Loucy (cell line): Measurements from ENCODE around the gene GPR22.

ENCODE experiments used
- H2AFZ ChIP-seq: fragments of 200-600 bp; sonication (generic); 2 replicates; pipeline ENCODE4 v1.6.0; 2016; ENCODE audit warnings: antibody characterized with exemption, mild to moderate bottlenecking, low read length, moderate library complexity
- H3F3A ChIP-seq: fragments of 200-600 bp; 2 replicates; pipeline ENCODE4 v1.6.0; 2016; ENCODE audit warnings: antibody characterized with exemption, low read depth, mild to moderate bottlenecking
- H3K27me3 ChIP-seq: fragments of 200-600 bp; sonication (generic); 2 replicates; pipeline ENCODE4 v1.6.1; 2014; ENCODE audit warnings: low read length, mild to moderate bottlenecking; ENCODE audit not compliant: insufficient read depth, poor library complexity, severe bottlenecking
- H3K36me3 ChIP-seq: fragments of 200-600 bp; sonication (generic); 2 replicates; pipeline ENCODE4 v1.6.1; 2016; ENCODE audit warnings: low read length; ENCODE audit not compliant: insufficient read depth
- H3K4me1 ChIP-seq: fragments of 200-600 bp; sonication (generic); 2 replicates; pipeline ENCODE4 v1.5.1; 2014; ENCODE audit warnings: low read length, mild to moderate bottlenecking; ENCODE audit not compliant: insufficient read depth, poor library complexity, severe bottlenecking
- H3K4me2 ChIP-seq: fragments of 200-600 bp; sonication (generic); 2 replicates; pipeline ENCODE4 v1.6.0; 2014; ENCODE audit warnings: antibody characterized with exemption, low read length, low read depth, mild to moderate bottlenecking; ENCODE audit not compliant: poor library complexity, severe bottlenecking
- H3K4me3 ChIP-seq: fragments of 200-600 bp; sonication (generic); 2 replicates; pipeline ENCODE4 v1.5.1; 2014; ENCODE audit warnings: low read length, mild to moderate bottlenecking, mixed read lengths; ENCODE audit not compliant: poor library complexity, severe bottlenecking
- H3K79me2 ChIP-seq: fragments of 200-600 bp; sonication (generic); 2 replicates; pipeline ENCODE4 v1.6.1; 2014; ENCODE audit warnings: low read length; ENCODE audit not compliant: insufficient read depth
- H3K9ac ChIP-seq: fragments of 200-600 bp; sonication (generic); 2 replicates; pipeline ENCODE4 v1.6.0; 2014; ENCODE audit warnings: mild to moderate bottlenecking, low read depth, low read length, moderate library complexity; ENCODE audit not compliant: poor library complexity, severe bottlenecking
- H3K9me2 ChIP-seq: fragments of 200-600 bp; sonication (generic); replicated peaks from 2 replicates; pipeline ENCODE4 v1.6.1; 2016; ENCODE audit warnings: low read depth, low read length, mixed read lengths
- H3K9me3 ChIP-seq: fragments of 200-600 bp; sonication (generic); 2 replicates; pipeline ENCODE4 v1.6.1; 2014; ENCODE audit warnings: mild to moderate bottlenecking, antibody characterized with exemption, low read length, low read depth; ENCODE audit not compliant: insufficient read depth
- H4K20me1 ChIP-seq: fragments of 200-600 bp; sonication (generic); 2 replicates; pipeline ENCODE4 v1.6.0; 2014; ENCODE audit warnings: antibody characterized with exemption, low read length, mild to moderate bottlenecking; ENCODE audit not compliant: insufficient read depth, poor library complexity, severe bottlenecking
- CTCF ChIP-seq: fragments of 200-600 bp; sonication (generic); conservative IDR thresholded peaks from 2 replicates; pipeline ENCODE4 v1.5.1; 2014; ENCODE audit warnings: mild to moderate bottlenecking, antibody characterized with exemption, low read length
- EZH2phosphoT487 ChIP-seq: fragments of 200-600 bp; IDR thresholded peaks from 2 replicates; pipeline ENCODE4 v1.6.1; 2018; ENCODE audit warnings: antibody characterized with exemption, mild to moderate bottlenecking, moderate library complexity, borderline replicate concordance

GPR22 gene

GRCh38 chr7:107494884-107495283 is 25.0 kb downstream of the GPR22 start:
- no peak overlapping the region for H3K4me3 ChIP-seq
- H3K9ac ChIP-seq = no peak overlapping the region
- no peaks in the 10 kb centered on the region for H3K4me1 ChIP-seq
- H2AFZ ChIP-seq = no peak overlapping the region
- no peak overlapping the region for H3K4me2 ChIP-seq
- H3K9me3 ChIP-seq = no peaks in the 10 kb centered on the region
- H3K27me3 ChIP-seq = no peaks in the 10 kb centered on the region
- H3F3A ChIP-seq = no peaks in the 10 kb centered on the region
- peaks cover 3% of the 10 kb centered on the region for H4K20me1 ChIP-seq
- no peaks in the 10 kb centered on the region for H3K9me2 ChIP-seq
- peaks cover 5% of the 10 kb centered on the region for H3K79me2 ChIP-seq
- TF ChIP-seq EZH2phosphoT487 (no peak), CTCF (no peak)
- H3K36me3 ChIP-seq = no peaks in the 10 kb centered on the region

GRCh38 chr7:107495516-107495915 is 25.7 kb downstream of the GPR22 start:
- Histone ChIP-seq H3F3A (no peaks in the 10 kb centered on the region), H3K4me3 (no peak overlapping the region), H3K4me2 (no peak overlapping the region), H3K9me3 (no peaks in the 10 kb centered on the region), H3K9ac (no peak overlapping the region), H3K36me3 (no peaks in the 10 kb centered on the region), H2AFZ (no peak overlapping the region), H3K9me2 (no peaks in the 10 kb centered on the region), H4K20me1 (peaks cover 3% of the 10 kb centered on the region), H3K4me1 (no peaks in the 10 kb centered on the region), H3K27me3 (no peaks in the 10 kb centered on the region), H3K79me2 (peaks cover 5% of the 10 kb centered on the region)
- TF ChIP-seq EZH2phosphoT487 (no peak), CTCF (no peak)

GRCh38 chr7:107499731-107500130 is 29.9 kb downstream of the GPR22 start:
- Histone ChIP-seq H3F3A (no peaks in the 10 kb centered on the region), H3K4me2 (no peak overlapping the region), H3K9ac (no peak overlapping the region), H4K20me1 (no peaks in the 10 kb centered on the region), H3K36me3 (no peaks in the 10 kb centered on the region; the same call in 1 of the 2 replicates), H2AFZ (no peak overlapping the region), H3K79me2 (peaks cover 5% of the 10 kb centered on the region), H3K27me3 (no peaks in the 10 kb centered on the region), H3K4me3 (no peak overlapping the region), H3K4me1 (no peaks in the 10 kb centered on the region), H3K9me3 (no peaks in the 10 kb centered on the region), H3K9me2 (no peaks in the 10 kb centered on the region)
- no peak for TF ChIP-seq CTCF
- TF ChIP-seq EZH2phosphoT487 = no peak
